Left renal cortex interstitium (tissue), 4 donors: ENCODE results near the gene SQOR. TPM values are rescaled to one million over a fixed set of nuclear protein-coding genes. Genes with fewer than 3 reads are reported as not detected.
A peak's percentile ranks its signal among the peaks of the same experiment; 100 is the strongest.

Experiments
- DNase-seq, 4 donors: peaks; one replicate each; pipeline ENCODE4 v3.0.0-alpha.2; 2013; ENCODE audit warnings: low read depth in 4 of 4, low spot score in 2 of 4, missing footprints in 1 of 4
- polyA plus RNA-seq, 4 donors: library from polyadenylated mRNA; unstranded; fragments of 120-200 nt; gene quantifications; one replicate each; pipeline ENCODE4 v1.2.1, GENCODE V29; 2013; ENCODE audit not compliant: insufficient read length in 4 of 4

Gene SQOR
- 10 to 100 TPM; 21.4 to 25.6 (median 23.9) TPM for polyA plus RNA-seq

DNA sequence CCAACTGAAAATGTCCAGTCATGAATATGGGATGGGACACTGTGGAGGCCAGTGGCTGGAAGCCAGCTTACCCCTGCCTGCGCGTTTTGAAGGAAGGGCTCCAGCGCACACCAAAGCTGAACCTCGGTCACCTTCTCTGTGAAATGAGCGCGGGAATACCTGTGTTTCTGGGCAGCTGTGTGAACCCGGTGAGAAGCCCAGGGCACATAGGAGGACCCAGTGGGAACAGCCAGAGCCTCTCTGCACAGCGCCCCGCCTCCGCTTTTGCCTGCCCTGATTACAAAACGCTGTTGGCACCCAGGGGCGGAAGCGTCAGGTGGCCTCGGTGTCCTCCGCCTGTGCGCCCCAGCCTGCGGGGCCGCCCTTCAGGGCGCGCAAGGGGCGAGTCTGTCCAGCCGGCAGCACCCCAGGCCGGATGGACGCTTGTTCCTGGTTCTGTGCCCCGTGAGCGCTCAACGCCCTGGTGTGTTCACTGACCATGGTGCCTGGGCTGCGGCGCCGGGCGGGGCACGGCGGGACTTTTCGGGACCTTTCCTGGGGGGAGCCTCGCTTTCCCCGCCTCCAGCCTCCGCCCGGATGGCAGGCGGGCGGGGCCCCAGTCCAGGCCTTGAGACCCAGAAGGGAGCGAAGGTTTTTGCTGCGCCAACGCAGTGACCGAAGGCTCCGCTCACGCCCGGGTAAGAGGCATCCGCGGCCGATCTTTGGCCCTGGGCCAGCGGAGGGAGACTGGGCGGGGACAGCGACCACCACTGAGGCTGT lies at the start of gene SQOR:
Gene SQOR, plus strand, starts transcription at position 598 of the 759 bp plus-strand sequence. CDS start 23,895 bp downstream, outside the sequence.
- DNase-seq: peak in 1 of 4 donors; percentile 39

DNA sequence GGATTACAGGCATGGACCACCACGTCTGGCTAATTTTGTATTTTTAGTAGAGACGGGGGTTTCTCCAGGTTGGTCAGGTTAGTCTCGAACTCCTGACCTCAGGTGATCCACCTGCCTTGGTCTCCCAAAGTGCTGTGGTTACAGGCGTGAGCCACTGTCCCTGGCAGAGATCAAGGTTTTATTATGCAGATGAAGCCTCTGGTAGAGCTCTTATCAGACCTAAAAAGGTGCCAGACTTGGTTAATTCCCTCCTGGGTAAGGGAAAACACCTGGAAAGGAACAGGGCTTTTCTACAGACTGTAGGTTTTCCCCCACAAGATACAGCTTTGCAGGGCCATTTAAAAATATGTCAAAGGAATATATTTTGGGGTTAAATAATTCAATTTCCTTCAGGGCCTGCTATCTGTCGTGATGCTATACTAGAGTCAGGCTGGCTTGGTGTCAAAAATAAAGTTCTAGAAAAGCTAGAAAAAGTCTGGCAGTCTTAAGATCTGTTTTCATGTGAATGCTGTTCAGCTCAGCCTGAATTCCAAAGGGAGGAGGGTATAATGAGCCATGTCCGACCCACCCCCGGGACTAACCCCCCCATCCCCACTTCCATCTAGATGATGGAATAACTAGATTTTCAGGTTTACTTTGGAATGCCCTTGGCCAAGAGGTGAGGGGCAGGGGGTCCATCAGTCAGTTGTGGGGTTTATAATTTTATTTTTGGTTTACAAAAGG lies 49.6 kb upstream of the SQOR start:
- DNase-seq: peak in 2 of 4 donors; percentile 1 to 13

DNA sequence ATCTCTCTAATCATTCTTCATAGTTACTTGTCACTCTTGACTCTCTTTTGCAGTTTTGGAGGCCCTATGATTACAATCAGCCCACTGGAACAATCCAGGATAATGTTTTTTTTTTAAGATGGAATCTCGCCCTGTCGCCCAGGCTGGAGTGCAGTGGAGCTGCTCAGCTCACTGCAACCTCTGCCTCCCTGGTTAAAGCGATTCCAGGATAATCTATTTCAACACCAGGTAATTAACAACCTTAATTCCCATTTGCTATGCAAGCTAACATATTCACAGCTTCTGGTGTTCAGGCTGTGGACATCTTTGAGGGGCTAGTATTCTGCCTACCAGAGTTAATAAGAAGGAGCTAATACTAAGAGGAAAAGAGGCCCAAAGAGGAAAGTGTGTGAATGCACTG lies 48.7 kb upstream of the SQOR start:
- DNase-seq: peak in 2 of 4 donors; percentile 17 to 50

DNA sequence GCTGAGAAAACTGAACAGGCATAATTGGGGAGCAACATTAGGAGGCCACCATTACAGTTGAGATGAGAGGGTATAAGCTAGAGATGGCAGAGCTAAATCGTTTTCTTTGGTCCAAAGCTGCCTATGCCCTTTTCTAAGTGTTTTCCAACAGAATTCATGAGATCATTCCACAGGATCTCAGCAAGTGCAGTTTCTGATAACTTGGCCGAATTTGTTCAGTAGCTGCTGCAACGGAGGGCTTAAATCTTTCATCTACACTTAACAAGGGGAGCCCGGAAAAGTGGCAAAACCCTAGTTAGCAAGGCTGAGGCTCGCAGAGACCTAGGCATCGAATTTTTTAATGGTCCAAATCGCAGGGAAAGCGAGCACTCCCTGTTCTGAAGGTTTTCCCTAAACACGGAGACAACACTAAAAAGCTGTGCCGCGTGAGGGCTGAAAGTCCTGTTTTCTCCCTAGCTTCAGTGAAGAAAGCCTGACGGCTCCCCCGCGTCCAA lies 48.2 kb upstream of the SQOR start:
- peak in 1 of 4 donors; percentile 94 for DNase-seq

DNA sequence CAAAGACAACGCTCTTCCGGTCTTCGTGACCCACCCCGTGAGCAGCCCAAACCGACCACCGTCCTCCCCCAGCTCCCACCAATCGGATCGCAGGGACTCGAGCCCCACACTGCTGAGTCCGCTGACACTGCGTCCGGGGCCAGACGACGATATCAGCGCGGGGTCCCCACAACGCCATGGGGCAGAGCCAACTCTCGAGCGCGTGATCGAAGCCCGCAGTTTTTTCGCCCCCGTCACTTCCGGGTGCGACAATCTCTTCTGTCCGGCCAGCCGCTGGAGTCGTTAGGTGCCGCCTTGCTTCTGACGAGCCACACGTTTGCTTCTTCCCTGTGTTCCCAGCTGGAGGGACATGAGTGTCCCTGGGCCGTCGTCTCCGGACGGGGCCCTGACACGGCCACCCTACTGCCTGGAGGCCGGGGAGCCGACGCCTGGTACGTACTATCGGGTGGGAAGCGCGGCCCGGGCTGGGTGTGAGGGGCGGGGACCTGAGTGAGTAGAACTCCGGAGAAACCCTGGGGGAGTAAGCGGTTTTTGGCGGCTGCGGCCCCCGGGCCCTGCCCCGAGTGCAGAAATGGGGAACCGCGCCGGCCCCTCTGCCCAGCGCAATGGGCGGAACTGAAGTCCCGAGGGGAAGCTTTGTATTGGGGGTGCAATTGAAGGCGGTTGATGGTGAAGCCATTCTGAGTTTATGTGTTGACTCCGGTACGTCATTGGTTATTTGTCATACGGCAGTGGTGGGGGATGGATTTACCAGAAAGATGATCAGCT lies 47.5 kb upstream of the SQOR start, which contains the start of gene BLOC1S6:
Gene BLOC1S6, plus strand, starts transcription at position 285 of the 768 bp plus-strand sequence. Its CDS starts 65 bp downstream, at position 350.
- DNase-seq: peak; percentile 89 to 97 (median 93)

DNA sequence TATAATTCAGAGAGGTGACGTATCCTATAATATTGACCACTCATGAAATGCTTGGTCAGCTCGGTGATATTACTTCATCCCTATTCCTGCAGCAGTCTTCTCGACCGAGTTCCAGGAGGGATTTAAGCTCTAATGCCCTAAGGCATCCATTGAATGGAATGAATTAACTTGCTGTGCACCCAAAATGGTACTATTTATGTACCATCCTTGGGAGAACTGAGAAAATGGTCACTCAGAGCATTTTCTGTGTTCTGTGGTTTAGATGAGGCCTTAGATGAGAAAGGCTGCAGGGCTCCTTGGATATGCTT lies 47.0 kb upstream of the SQOR start:
- DNase-seq: no peak

DNA sequence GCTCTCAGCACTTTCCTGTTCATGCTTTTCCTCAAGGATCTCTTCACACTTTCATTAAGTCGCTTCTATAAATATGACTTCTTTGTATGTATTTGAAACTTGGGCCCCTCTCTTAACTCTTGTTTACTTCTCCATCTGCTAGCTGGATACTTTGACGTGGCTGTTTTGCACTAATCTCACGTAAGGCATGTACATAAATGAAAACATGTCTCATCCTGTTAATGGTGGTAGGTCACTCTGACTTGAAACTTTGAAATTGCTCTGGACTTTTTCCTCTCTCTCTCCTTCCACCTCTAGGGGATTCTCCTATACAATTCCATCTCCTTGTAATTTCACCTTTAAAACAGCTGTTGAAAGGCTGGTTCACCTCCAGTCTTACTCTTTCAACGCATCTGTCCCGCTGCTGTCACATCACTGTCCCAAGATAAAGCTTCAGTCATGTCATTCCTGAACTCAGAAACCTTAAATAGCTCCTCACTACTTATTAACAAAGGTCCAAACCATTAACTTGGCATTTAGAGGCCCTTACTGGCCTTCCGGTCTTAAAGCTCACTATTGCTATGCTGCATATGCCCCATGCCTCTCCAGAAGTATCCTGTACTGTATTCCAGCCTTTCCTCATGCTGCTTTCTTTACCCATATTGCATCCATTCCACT lies 46.5 kb upstream of the SQOR start:
- DNase-seq: no peak

DNA sequence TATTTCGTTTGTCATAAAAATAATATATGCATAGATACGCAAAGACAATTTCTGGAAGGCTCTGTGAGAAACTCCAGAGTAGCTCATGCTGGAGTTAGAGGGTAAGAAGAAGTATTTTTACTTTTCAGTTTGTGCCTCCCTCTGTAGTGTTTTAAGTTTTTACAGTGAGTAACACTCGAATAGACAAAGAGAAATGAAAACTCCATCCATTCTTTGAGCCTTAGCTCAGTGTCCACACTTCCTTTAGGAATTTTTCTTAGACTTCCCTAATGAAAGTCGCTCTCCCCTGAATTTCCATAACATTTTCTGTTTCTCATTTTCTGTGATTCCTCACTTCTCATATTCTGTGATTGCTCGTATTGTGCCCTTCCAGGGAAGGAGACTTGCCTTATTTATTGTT lies 45.6 kb upstream of the SQOR start:
- no peak for DNase-seq

DNA sequence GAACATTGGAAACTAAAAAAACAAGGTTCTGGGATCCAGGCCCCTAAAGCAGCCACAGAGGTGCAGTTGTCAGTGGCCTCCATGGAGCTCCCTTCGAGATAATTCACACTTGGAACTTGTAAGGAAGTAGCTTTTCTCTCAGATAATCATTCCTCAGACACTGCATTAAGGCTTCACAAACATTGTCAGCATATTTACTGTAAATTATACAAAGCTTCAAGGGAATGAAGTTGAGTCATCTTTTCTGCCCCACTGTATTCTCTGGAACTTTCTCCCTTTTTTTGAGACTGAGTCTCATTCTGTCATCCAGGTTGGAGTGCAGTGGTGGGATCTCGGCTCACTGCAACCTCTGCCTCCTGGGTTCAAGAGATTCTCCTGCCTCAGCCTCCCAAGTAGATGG lies 40.5 kb upstream of the SQOR start:
- DNase-seq: no peak

DNA sequence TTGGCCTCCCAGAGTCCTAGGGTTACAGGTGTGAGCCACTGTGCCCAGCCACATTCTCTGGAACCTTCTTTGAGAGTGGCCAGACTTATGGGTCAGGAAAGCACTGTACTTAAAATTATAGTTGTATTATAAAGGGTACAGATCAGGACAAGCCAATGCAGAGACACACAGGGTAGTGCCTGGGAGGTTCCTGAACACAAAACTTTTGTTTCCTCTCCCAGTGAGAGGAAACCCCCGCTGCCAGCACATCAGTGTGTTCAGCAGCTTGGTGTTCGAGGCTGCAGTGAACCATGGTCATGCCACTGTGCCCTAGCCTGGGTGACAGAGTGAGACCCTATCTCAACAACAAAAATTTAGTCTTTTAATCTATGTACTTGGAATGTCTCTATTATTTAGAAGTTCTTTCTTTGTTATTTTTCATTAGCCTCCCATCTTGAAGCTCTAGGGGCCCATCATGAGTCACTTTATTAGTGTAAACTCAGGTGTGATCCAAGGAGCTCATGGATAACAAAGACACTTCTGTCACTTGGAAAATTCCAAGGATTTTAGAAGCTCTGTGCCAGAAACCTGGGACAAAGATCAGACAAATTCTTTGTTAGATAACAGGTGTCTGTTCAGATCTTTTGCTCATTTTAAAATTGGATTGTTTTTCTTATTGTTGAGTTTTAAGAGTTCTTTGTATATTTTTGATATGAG lies 39.8 kb upstream of the SQOR start:
- no peak for DNase-seq

DNA sequence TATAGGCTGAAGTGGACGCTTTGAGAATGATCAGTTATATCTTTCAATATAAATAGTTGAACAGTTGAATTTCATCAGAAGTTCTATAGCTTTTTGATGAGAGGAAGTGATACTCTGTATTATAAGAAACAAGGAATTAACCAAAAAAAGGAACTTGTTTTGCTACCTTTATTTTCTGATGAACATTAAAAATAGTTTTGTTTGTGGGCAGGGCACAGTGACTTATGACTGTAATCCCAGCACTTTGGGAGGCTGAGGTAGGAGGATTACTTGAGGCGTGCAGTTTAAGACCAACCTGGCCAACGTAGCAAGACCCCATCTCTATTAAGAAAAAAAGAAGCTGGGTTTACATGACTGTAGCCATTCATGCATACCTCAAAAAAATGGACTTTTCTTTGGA lies 30.9 kb upstream of the SQOR start:
- DNase-seq: no peak

DNA sequence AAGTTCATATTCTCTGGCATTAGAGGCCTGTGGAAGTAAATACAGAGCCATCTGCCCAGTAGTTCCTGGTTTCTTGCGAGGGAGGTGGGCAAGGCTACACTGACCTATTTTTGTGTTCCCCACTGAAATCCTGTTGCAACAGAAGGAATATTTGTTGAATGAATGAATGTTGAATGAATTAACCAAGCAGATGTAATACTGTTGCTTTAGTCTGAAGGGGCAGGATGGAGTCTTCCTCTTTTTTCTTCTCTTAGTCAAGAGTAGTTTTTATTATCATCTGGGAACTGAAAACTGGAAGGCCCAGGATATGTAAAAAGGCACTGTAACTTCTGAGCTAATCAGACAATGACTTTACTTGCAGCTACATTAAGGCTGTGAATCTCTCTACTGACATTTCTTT lies 30.5 kb upstream of the SQOR start:
- DNase-seq: no peak

DNA sequence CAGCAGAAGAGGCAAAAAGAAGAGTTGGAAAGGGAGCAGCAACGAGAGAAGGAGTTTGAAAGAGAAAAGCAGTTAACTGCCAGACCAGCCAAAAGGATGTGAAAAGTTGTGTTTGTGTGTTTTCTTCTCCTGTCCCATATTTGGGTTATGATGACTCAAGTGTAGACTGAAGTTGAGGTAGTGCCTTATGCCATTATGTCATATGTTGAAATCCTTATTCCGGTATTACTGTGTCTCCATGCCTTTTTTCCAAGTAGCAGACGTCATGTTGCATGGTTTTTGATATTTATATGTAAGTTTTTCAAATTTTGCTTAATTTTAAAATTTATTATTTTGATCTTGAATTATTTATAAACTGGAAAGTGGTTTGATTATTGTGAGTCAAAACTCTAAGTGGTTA lies 28.4 kb upstream of the SQOR start:
- no peak for DNase-seq

DNA sequence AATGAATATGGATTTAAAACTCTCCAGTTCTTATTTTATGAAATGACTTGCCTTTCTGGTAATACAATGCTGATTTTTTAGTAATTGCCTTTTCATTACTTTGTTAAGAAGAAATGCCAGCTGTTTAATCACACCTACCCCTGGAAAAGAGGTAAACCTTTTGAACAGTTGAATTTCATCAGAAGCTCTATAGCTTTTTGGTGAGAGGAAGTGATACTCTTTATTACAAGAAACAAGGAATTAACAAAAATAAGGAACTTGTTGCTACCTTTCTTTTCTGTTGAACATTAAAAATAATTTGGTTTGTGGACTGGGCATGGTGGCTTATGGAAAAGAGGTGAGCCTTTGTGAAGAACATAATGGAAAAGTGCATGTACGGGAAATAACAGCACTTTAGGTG lies 28.0 kb upstream of the SQOR start:
- no peak for DNase-seq

DNA sequence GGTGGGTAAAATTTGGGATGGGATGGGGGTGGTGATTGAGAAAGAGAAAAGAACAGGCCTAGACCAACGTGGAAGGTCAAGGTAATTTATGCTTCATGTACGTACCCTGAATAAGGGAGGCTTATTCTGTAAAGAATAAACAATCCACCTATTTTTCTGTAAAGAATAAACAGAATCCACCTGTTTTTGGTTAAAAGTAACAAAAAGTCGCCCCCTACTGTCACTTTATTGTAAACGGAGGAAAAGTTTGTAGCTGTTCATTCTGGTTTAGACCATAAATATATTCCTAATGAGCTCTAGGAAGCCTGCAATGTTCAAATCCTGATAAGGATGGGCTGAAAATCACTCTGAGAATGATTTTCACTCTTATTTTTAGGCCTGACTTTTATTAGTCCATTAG lies 23.5 kb upstream of the SQOR start:
- DNase-seq: no peak

DNA sequence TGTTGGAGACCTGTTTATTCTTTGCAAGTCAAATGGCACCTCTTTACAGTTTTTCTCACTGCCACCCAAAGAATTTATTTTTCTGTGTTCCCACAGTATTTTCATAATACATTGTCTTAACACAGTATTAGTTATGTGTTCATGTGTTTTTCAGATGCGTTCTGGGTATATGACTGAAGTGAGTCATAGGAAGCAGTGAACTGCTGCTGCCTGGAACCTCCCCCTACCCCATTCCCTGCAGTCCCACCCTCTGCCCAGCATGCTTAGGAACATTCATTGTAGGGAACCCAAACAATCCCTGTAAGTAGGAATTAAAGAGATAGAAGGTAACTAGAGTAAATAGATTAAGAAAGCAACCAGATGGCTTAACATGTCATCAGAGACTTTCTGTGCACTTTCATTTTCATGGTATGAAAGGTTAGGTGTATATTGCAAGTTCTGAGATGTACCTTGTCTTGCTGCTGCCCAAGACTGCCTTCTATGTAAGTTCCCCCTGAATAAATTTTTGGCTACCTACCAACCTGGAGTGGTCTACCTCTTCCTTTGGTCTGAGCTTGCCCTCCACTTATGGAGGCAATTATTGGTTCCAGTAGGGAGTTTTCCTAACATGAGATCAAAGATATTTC lies 21.9 kb upstream of the SQOR start:
- no peak for DNase-seq

DNA sequence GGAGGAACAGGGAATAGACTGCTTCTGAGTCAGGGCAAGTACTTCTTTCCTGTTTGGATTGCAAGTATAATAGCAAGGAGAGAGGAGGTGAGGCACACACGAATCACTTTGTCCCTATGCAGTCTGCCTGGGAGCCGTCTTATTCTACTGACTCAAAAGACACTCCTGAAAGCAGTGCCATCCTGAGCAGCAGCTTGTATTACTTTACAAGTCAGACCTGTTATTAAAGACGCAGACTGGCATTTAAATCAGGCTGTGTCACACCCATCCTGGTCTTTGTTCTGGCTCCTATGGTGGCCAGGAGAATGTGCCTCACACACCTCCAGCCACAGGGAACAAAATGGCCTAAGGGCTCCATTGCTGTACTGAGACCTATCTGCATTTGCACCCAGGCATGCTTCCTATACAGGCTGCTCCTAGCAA lies 17.9 kb upstream of the SQOR start:
- DNase-seq: no peak

DNA sequence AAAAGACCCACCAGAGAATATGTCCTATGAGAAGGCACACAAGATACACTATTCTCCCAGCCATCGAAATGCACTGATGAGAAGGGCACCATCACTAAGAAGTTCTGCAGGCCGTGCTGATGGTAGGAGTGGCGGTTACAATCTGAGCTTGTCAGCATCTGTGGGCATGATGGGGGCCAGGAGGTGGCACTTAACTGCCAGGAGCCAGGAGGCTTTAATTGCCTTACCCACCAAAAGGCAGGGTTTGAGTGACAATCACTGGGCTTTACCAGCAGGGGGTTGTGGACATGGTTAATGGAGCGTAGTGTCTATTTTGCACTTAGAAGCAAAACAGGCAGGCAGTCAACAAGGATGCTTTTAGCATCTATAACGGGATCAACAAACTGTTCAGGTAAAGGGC lies 16.0 kb upstream of the SQOR start:
- DNase-seq: no peak

DNA sequence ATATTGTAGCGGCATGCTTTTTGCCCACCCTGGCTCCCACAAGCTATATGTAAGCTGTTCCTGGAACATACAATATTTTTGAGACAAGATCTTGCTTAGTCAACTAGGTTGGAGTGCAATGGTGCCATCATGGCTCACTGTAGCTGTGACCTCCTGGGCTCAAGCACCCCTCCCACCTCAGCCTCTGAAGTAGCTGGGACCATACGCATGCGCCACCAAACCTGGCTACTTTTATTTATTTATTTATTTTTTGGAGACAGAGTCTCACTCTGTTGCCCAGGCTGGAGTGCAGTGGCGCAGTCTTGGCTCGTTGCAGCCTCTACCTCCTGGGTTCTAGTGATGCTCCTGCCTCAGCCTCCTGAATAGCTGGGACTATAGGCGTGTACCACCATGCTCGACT lies 6.7 kb upstream of the SQOR start:
- DNase-seq: no peak
